ENCODE results near the gene PPP1R16B.

Gene PPP1R16B

DNA sequence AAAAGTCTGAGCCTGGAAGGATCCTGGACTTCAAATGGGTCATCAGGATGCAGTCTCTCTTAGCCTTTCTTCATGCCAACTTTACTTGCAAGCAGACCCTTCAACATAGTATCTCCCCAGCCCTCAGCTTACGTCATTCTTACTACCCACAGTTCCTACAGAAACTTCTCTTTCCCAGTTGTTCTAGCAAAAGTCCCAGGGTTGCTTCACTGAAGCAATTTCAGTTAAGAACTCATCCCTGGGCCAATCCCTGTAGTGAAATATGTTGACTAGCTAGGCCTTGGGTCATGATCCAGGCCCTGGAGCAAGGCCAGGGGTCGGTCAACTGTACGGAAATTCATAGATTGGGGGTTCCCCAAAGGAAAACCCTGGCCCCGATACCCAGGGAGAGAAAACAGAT lies 112.2 kb downstream of the PPP1R16B start:
- no peaks in the 10 kb centered on the region for H3K9me3 Mint-ChIP-seq
- no peaks in the 10 kb centered on the region for H3K27me3 Mint-ChIP-seq (ENCODE audit: low read depth)
- H3K27ac Mint-ChIP-seq = no peak overlapping the region
- H3K36me3 Mint-ChIP-seq (ENCODE audit: low read depth) = peaks cover 35% of the 10 kb centered on the region
- H3K4me1 Mint-ChIP-seq (ENCODE audit: low read depth) = no peaks in the 10 kb centered on the region
- H3K4me3 Mint-ChIP-seq = no peak overlapping the region

DNA sequence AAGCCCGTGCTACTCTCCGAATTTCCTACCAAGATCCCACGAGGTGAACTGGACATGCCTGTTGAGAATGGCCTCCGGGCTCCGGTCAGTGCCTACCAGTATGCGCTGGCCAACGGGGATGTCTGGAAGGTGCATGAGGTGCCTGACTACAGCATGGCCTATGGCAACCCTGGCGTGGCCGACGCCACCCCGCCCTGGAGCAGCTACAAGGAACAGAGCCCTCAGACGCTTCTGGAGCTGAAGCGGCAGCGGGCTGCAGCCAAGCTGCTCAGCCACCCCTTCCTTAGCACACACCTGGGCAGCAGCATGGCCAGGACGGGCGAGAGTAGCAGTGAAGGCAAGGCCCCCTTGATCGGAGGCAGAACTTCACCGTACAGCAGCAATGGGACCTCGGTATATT lies 112.7 kb downstream of the PPP1R16B start:
- Mint-ChIP-seq H3K9me3 (no peaks in the 10 kb centered on the region), H3K36me3 (ENCODE audit: low read depth) (peaks cover 34% of the 10 kb centered on the region), H3K27ac (no peak overlapping the region), H3K4me3 (no peak overlapping the region), H3K27me3 (ENCODE audit: low read depth) (no peaks in the 10 kb centered on the region), H3K4me1 (ENCODE audit: low read depth) (no peaks in the 10 kb centered on the region)

DNA sequence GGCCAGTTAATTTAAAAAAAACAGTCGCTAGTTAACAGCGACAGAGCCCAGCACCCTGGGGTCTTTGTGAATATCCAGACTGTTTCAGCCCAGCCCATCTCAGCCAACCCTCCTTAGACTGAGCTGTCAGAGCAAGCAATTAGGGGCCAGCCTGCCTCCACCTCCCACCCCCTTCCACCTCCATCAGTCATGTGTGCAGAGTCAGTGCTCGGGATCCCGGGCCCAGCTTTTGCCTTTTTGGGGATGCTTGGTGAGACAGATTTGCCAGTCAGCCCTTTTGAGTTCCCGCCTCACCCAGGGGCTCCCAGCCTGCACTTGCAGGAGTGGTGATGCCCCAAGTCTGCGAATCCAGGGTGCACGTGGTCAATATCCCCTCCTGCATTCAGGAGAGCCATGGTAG lies 114.2 kb downstream of the PPP1R16B start:
- Mint-ChIP-seq H3K27ac (no peak overlapping the region), H3K27me3 (ENCODE audit: low read depth) (no peaks in the 10 kb centered on the region), H3K4me1 (ENCODE audit: low read depth) (no peaks in the 10 kb centered on the region)

DNA sequence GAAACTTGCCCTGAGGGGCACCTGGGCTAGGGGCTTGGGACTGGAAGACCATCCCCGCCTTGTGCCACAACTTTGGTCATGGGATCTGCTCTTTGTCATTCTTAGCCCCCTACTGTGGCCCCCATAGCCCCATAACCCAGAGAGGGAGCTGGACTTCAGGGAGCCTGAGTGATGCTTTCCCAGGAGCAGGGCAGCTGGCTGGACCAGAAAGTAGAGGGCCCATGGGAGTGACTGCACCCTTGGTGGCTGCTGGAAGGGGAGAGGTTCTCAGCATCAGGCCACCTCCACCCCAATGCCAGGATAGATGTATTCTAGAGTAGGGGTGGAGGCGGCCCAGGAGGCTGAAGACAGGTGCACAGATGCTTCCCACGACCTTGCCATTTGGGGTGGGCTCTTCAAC lies 114.9 kb downstream of the PPP1R16B start:
- H3K27ac Mint-ChIP-seq = no peak overlapping the region
- H3K27me3 Mint-ChIP-seq (ENCODE audit: low read depth) = no peaks in the 10 kb centered on the region
- H3K4me1 Mint-ChIP-seq (ENCODE audit: low read depth) = no peaks in the 10 kb centered on the region
- H3K36me3 Mint-ChIP-seq (ENCODE audit: low read depth) = peaks cover 27% of the 10 kb centered on the region
- H3K9me3 Mint-ChIP-seq = no peaks in the 10 kb centered on the region
- no peak overlapping the region for H3K4me3 Mint-ChIP-seq

More for the DNA sequence above, 114.2 kb downstream of the PPP1R16B start:
- no peak overlapping the region for H3K4me3 Mint-ChIP-seq
- peaks cover 32% of the 10 kb centered on the region for H3K36me3 Mint-ChIP-seq (ENCODE audit: low read depth)
- H3K9me3 Mint-ChIP-seq = no peaks in the 10 kb centered on the region

DNA sequence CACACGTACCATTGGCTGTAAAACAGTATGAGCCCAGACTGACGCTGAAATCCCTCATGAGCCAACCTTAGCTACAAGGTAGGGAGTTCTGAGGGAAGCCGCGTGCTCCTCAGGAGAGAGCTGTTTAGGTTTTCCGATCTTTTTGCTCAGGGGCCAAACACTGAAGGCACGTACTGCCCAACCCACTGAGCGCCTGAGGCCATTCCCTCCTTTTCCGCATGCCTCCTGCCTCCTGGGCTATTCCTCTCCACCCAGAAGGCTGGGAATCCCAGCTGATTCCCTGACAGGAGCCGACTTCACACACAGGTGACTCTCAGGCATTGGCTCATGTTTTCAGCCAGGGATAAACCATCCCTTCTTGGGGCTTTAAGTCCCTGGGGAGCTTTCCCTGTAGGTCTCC lies 115.4 kb downstream of the PPP1R16B start:
- Mint-ChIP-seq H3K27me3 (ENCODE audit: low read depth) (no peaks in the 10 kb centered on the region), H3K9me3 (no peaks in the 10 kb centered on the region), H3K4me3 (no peak overlapping the region), H3K27ac (no peak overlapping the region), H3K36me3 (ENCODE audit: low read depth) (peaks cover 23% of the 10 kb centered on the region), H3K4me1 (ENCODE audit: low read depth) (no peaks in the 10 kb centered on the region)

DNA sequence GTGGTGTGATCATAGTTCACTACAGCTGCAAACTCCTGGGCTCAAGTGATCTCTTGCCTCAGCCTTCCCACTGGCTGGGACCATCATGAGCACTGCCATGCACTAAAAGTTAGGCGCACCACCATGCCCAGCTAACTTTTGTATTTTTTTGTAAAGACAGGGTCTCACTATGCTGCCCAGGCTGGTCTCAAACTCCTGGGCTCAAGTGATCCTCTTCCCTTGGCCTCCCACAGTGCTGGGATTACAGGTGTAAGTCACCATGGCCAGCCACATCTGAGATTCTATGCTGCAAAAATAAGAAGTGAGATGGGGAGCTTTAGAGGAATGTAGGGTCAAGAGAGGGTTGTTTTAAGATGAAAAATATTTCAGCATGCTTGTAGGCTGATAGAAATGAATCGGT lies 119.2 kb downstream of the PPP1R16B start:
- H3K9me3 Mint-ChIP-seq = no peaks in the 10 kb centered on the region
- no peak overlapping the region for H3K4me3 Mint-ChIP-seq
- no peaks in the 10 kb centered on the region for H3K27me3 Mint-ChIP-seq (ENCODE audit: low read depth)
- peaks cover 18% of the 10 kb centered on the region for H3K4me1 Mint-ChIP-seq (ENCODE audit: low read depth)
- peaks cover 9% of the 10 kb centered on the region for H3K36me3 Mint-ChIP-seq (ENCODE audit: low read depth)
- no peak overlapping the region for H3K27ac Mint-ChIP-seq

DNA sequence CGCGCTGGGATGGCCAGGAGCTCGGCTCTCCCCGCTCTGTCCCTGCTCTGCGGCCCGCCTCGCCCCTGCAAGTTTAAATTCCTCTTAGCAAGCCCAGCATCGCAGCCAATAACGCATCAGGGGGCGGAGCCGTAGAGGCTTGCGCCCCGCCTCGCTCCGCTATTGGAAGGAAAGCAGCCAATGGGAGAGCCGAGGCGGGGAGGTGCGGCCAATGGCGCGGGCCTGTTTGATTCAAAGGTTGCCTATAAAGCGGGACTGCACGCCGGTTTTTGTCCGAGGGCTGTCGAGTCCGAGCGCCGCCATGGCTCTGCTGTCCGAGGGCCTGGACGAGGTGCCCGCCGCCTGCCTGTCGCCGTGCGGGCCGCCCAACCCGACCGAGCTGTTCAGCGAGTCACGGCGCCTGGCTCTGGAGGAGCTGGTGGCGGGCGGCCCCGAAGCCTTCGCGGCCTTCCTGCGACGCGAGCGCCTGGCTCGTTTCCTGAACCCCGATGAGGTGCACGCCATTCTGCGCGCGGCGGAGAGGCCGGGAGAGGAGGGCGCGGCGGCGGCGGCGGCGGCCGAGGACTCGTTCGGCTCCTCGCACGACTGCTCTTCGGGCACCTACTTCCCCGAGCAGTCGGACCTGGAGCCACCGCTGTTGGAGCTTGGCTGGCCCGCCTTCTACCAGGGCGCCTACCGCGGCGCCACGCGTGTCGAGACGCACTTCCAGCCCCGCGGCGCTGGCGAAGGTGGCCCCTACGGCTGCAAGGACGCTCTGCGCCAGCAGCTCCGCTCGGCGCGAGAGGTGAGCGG lies 120.8 kb downstream of the PPP1R16B start, which contains the start of gene FAM83D:
FAM83D (plus strand) TSS at position 276 of the 792 bp plus-strand sequence; CDS start at position 302, 26 bp downstream.
- H3K27ac Mint-ChIP-seq = peak within 1 kb of the TSS; percentile 64
- H3K4me1 Mint-ChIP-seq (ENCODE audit: low read depth) = peaks cover 26% of the 10 kb centered on the region
- H3K9me3 Mint-ChIP-seq = no peaks in the 10 kb centered on the region
- H3K4me3 Mint-ChIP-seq = peak within 1 kb of the TSS; percentile 87
- no peaks in the 10 kb centered on the region for H3K27me3 Mint-ChIP-seq (ENCODE audit: low read depth)
- peaks cover 4% of the 10 kb centered on the region for H3K36me3 Mint-ChIP-seq (ENCODE audit: low read depth)

DNA sequence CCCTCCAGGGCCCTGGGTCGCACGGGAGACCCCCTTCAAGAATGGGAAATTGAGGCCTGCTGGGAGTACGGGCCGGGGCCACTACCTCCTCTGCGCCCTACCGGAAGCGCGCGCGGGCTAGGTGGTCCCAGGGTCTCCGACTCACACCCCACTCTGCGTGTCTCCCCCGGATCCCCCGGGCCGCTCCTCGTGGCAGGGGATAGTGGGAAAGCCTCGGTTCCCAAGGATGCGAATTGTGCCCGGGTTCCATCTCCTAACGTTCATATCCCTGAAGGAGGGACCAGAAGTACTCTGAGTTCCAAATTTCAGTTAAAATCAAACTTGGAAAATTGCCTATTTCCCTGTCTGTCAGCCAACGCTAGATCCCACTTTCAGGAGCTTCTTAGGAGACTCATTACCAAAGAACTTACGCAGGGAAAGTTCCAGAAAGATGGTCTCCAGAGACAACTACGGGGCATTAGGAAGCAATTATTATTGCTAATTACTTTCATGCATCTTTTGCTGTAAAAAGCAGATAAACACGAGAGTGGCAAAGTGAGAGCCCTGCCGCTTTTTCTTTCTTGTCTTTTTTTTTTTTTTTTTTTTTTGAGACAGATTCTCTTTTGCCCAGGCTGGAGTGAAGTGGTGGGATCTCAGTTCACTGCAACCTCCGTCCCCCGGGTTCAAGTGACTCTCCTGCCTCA lies 121.6 kb downstream of the PPP1R16B start:
- no peaks in the 10 kb centered on the region for H3K9me3 Mint-ChIP-seq

DNA sequence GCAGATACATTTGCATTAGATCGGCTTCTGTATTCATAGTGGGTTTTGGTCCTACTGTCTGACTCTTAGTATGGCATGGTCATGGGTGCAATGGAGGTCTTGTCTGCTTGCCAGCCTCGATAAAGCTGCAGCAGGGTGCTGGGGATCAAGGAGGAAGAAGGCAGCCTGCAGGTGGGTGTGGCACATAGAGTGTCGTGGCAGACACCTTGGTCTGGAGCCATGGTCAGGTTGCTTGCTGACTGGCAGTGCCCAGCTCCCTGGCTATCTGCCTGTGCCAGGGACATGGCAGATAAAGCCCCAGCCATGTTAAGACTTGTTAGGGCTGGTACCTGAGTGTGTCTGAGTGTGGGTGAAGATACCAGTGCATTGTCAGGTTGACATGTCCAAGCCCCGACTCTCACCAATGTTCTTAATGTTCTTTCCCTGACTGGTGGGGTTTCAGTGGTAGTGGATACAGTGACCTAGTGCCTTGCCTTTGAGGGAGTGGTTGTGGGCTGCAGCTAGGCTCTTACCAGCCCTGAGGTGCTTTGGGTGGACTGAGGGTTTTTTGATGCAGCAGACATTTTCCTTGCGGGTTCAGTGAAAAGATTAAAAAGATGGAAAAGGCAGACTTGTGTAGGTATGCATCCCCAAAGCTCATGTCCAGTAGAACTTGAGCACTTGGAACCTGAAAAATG lies 122.5 kb downstream of the PPP1R16B start:
- no peaks in the 10 kb centered on the region for H3K9me3 Mint-ChIP-seq
- peaks cover 4% of the 10 kb centered on the region for H3K36me3 Mint-ChIP-seq (ENCODE audit: low read depth)
- H3K27ac Mint-ChIP-seq = peak overlapping the region; percentile 60
- no peaks in the 10 kb centered on the region for H3K27me3 Mint-ChIP-seq (ENCODE audit: low read depth)
- H3K4me3 Mint-ChIP-seq = peak overlapping the region; percentile 87
- H3K4me1 Mint-ChIP-seq (ENCODE audit: low read depth) = peaks cover 37% of the 10 kb centered on the region

More for the DNA sequence above, 121.6 kb downstream of the PPP1R16B start:
- H3K27me3 Mint-ChIP-seq (ENCODE audit: low read depth) = no peaks in the 10 kb centered on the region
- H3K4me1 Mint-ChIP-seq (ENCODE audit: low read depth) = peaks cover 30% of the 10 kb centered on the region
- H3K4me3 Mint-ChIP-seq = peak overlapping the region; percentile 87
- peaks cover 4% of the 10 kb centered on the region for H3K36me3 Mint-ChIP-seq (ENCODE audit: low read depth)
- peak overlapping the region; percentile 62 for H3K27ac Mint-ChIP-seq

DNA sequence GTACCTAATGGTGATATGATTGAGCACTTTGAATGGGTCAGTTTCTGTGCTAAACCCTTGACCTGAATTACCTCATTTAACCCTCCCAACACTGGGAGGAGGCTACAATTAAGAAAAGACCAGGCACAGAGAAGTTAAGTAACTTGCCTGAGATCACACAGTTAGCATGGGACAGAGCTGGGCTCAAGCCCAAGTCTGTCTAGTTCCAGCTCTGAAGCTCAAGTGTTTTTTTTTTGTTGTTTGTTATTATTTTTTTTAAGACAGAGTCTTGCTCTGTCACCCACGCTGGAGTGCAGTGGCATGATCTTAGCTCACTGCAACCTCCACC lies 124.7 kb downstream of the PPP1R16B start:
- no peaks in the 10 kb centered on the region for H3K27me3 Mint-ChIP-seq (ENCODE audit: low read depth)
- no peaks in the 10 kb centered on the region for H3K9me3 Mint-ChIP-seq
- no peak overlapping the region for H3K4me3 Mint-ChIP-seq
- no peak overlapping the region for H3K27ac Mint-ChIP-seq
- peaks cover 41% of the 10 kb centered on the region for H3K4me1 Mint-ChIP-seq (ENCODE audit: low read depth)
- peaks cover 2% of the 10 kb centered on the region for H3K36me3 Mint-ChIP-seq (ENCODE audit: low read depth)

DNA sequence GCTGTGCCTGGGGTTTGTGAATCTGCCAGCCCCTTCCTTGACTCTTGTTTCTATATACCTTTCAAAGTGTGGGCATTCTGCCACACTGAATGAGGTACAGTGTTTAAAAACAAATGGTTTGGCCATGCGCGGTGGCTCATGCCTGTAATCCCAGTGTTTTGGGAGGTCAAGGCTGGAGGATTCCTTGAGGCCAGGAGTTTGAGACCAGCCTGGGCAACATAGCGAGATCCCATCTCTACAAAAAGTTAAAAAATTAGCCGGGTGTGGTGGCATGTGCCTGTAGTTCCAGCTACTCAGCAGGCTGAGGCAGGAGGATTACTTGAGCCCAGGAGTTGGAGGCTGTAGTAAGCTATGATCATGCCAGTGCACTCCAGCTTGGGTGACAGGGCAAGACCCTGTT lies 126.5 kb downstream of the PPP1R16B start:
- Mint-ChIP-seq H3K36me3 (ENCODE audit: low read depth) (peaks cover 2% of the 10 kb centered on the region), H3K27me3 (ENCODE audit: low read depth) (no peaks in the 10 kb centered on the region), H3K27ac (no peak overlapping the region), H3K4me3 (no peak overlapping the region), H3K4me1 (ENCODE audit: low read depth) (peaks cover 42% of the 10 kb centered on the region), H3K9me3 (no peaks in the 10 kb centered on the region)

DNA sequence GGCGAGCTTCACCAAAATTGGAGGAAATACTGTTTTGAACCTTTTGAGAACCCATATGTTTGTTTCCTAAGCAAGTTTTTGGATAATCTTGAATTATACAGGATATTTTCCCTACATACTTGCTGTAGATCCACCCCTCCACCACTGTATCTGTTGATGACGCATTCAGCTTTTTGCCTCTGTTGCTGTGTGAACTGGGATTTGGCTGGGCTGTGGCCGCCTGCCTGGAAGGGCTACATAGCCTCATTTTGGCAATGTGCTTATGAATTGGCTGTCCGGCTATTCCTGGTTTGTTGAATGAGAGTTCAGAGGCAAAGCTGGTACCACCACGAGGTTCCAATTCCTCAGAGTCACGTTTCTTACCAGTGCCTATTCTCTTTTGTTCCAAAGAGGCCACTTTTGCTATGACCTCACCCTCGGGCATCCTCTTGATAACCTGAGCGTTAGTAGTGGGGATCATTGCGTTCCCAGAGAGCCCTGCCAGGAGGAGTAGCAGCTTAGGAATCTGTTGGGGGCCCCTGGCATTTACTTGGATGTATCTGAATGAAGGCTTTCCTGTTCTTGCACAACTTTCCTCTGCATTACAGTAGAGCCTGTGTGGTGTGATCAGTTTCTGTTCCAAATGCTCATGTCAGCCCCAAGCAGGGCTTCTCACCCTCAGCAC lies 127.1 kb downstream of the PPP1R16B start:
- no peaks in the 10 kb centered on the region for H3K9me3 Mint-ChIP-seq
- H3K4me1 Mint-ChIP-seq (ENCODE audit: low read depth) = peaks cover 40% of the 10 kb centered on the region
- no peak overlapping the region for H3K4me3 Mint-ChIP-seq
- H3K27me3 Mint-ChIP-seq (ENCODE audit: low read depth) = no peaks in the 10 kb centered on the region
- H3K27ac Mint-ChIP-seq = no peak overlapping the region
- peaks cover 2% of the 10 kb centered on the region for H3K36me3 Mint-ChIP-seq (ENCODE audit: low read depth)

DNA sequence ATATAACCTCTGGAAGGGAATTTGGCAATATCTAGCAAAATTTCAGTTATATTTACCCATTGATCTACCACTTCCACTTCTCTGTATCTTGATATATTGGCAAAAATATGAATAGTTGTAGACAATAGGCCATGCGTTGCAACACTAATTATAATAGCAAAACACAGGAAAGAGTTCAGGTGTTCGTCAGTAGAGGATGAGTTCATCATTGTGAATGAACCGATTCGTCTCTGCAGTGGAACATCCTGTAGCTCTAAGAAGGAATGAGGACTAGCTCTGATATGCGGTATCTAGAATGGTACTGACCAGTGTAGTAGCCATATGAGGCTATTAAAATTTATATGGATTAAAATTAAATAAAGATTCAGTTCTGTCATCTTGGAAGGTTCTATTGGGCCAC lies 129.0 kb downstream of the PPP1R16B start:
- H3K4me3 Mint-ChIP-seq = no peak overlapping the region
- peaks cover 10% of the 10 kb centered on the region for H3K36me3 Mint-ChIP-seq (ENCODE audit: low read depth)
- no peaks in the 10 kb centered on the region for H3K9me3 Mint-ChIP-seq
- no peak overlapping the region for H3K27ac Mint-ChIP-seq
- H3K4me1 Mint-ChIP-seq (ENCODE audit: low read depth) = peaks cover 28% of the 10 kb centered on the region
- no peaks in the 10 kb centered on the region for H3K27me3 Mint-ChIP-seq (ENCODE audit: low read depth)

DNA sequence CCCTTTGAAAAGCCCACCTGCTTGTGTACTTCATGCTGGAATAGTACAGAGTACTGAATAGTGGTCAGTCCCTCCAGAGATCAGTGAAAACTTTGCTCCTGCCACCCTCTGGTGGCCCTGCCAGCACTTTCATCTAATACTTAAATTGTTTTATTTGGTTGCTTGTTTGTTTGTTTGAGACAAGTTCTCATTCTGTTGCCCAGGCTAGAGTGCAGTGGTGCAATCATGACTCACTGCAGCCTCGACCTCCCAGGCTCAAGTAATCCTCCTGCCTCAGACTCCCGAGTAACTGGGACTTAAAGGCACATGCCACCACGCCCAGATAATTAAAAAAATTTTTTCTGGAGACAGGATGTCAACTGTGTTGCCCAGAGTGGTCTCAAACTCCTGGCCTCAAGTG lies 129.8 kb downstream of the PPP1R16B start:
- Mint-ChIP-seq H3K27ac (no peak overlapping the region), H3K9me3 (no peaks in the 10 kb centered on the region)

More for the DNA sequence above, 129.8 kb downstream of the PPP1R16B start:
- H3K27me3 Mint-ChIP-seq (ENCODE audit: low read depth) = no peaks in the 10 kb centered on the region
- H3K4me1 Mint-ChIP-seq (ENCODE audit: low read depth) = peaks cover 23% of the 10 kb centered on the region
- H3K36me3 Mint-ChIP-seq (ENCODE audit: low read depth) = peaks cover 10% of the 10 kb centered on the region
- H3K4me3 Mint-ChIP-seq = no peak overlapping the region
